ENCODE results near the gene FHL2.

GRCh38 chr2:105447476-105447875, 48.6 kb upstream of the FHL2 start:
- TF ChIP-seq CTCF (IDR thresholded peaks at IDR 0.05 in 4 of 5, conservative IDR thresholded peaks at IDR 0.05 in 1 of 5) (no peak), POLR2A (IDR thresholded peaks at IDR 0.05) (no peak)

All from gastrocnemius medialis (tissue), 4 donors.